GM19023 (cell line): ENCODE data around the gene NF1.
"Not testable (repeated sequence)": the region's sequence is repeated elsewhere in the genome, so short reads cannot be mapped to it uniquely, and the experiment has no call there.

Experiments
- ATAC-seq: cut with Tn5 transposase; IDR thresholded peaks from one replicate; pipeline ENCODE4 v1.9.1; 2021; ENCODE audit warnings: mild to moderate bottlenecking, moderate library complexity; ENCODE audit not compliant: unreplicated experiment

The NF1 gene

DNA sequence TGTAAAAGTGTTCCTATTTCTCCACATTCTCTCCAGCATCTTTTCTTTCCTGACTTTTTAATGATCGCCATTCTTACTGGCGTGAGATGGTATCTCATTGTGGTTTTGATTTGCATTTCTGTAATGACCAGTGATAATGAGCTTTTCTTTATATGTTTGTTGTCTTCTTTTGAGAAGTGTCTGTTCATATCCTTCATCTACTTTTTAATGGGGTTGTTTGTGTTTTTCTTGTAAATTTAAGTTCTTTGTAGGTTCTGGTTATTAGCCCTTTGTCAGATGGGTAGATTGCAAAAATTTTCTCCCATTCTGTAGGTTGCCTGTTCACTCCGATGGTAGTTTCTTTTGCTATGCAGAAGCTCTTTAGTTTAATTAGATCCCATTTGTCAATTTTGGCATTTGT is 81.4 kb downstream of the NF1 start:
- not testable (repeated sequence) for ATAC-seq

DNA sequence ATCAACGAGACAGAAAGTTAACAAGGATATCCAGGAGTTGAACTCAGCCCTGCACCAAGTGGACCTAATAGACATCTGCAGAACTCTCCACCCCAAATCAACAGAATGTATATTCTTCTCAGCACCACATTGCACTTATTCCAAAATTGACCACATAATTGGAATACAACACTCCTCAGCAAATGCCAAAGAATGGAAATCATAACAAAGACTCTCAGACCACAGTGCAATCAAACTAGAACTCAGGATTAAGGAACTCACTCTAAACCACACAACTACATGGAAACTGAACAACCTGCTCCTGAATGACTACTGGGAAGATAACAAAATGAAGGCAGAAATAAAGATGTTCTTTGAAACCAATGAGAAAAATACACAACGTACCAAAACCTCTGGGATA is 84.2 kb downstream of the NF1 start:
- not testable (repeated sequence) for ATAC-seq

DNA sequence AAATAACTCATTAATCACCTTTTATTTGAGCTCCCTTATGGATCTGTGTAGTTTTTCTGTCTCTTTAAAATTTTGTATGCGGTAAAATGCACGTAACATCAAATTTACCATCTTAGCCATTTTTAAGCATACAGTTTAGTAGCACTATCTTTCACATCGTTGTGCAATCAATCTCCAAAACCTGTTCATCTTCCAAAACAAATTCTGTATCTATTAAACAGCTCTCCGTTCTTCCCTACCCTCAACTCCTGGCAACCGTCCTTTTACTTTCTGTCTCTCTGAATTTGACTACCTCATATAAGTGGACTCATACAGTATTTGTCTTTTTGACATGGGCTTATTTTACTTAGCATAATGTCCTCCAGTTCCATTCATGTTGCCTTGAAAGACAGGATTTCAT is 100.5 kb downstream of the NF1 start:
- ATAC-seq: no peak

DNA sequence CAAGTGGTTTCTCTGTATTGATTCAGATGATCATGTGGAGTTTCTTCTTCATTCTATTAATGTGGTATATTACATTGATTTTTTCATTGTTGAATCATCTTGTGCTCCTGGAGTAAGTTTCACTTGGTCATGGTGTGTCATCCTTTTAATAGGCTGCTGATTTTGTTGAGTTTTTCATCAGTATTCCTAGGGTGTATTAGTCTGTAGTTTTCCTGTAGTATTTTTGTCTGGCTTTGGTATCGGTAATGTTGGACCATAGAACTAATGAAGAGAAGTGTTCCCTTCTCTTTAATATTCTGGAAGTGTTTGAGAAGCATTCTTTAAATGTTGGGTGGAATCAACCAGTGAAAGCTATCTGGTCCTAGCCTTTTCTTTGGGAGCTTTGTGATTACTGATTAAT is 103.2 kb downstream of the NF1 start:
- ATAC-seq: no peak

DNA sequence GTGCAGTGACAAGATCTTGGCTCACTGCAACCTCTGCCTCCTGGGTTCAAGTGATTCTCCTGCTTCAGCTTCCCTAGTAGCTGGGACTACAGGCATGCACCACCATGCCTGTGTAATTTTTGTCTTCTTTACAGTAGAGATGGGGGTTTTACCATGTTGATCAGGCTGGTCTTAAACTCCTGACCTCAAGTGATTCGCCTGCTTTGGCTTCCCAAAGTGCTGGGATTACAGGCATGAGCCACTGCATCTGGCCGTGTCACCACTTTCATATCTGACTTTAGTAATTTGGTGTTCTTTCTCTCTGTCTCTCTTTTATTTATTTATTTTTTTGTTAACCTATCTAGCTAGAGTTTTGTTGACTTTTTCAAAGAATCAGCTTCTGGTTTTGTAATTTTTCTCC is 103.9 kb downstream of the NF1 start:
- not testable (repeated sequence) for ATAC-seq

DNA sequence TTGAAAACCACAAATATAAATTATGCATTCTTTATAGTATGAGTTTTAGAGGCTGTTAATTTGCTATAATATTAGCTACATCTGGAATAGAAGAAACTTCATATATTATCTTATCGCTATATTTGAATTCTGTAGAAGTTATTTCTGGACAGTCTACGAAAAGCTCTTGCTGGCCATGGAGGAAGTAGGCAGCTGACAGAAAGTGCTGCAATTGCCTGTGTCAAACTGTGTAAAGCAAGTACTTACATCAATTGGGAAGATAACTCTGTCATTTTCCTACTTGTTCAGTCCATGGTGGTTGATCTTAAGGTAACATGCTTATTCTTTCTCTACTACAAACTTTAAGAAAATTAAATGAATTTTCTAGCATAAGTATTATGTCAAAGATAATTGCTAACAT is 105.5 kb downstream of the NF1 start:
- ATAC-seq: no peak

DNA sequence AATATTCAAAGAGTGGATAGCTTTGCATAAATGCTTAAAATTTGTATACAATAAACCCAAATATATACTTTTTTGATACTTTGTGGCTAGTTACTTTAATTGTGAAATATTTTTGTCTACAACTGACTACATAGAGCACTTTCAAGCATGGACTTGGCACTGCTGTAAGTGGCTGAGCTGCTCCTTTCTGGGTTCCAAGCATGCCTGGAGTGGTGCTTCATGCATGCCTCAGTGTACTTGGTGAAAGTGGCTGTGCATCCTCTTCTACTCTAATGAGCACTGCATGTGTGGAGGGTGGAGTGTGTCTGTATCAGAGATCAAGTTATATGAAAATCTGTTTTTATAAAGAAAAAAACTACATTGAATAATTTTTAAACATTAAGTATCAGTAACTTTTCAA is 108.2 kb downstream of the NF1 start:
- no peak for ATAC-seq

DNA sequence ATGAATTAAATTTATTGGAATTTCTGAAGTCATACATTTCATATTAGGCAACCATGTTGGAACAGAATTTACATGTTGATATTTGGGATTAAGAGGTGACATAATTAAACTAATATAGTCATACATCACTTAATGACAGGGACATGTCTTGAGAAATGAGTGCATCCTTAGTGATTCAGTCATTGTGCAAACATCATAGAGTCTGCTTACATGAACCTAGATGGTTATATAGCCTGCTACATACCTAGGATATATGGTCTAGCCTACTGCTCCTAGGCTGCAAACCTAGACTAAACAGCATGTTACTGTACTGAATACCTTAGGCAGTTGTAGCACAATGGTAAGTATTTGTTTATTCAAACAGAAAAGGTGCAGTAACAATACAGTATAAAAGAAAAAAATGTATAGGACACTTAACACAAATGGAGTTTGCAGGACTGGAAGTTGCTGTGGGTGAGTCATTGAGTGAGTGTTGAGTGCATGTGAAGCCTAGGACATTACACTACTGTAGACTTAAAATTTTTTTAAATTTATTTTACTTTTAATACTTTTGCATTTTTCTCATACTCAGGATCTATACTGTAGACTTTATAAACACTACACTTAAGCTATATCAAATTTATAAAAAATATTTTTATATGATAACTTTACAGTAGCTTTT is 116.7 kb downstream of the NF1 start:
- no peak for ATAC-seq

DNA sequence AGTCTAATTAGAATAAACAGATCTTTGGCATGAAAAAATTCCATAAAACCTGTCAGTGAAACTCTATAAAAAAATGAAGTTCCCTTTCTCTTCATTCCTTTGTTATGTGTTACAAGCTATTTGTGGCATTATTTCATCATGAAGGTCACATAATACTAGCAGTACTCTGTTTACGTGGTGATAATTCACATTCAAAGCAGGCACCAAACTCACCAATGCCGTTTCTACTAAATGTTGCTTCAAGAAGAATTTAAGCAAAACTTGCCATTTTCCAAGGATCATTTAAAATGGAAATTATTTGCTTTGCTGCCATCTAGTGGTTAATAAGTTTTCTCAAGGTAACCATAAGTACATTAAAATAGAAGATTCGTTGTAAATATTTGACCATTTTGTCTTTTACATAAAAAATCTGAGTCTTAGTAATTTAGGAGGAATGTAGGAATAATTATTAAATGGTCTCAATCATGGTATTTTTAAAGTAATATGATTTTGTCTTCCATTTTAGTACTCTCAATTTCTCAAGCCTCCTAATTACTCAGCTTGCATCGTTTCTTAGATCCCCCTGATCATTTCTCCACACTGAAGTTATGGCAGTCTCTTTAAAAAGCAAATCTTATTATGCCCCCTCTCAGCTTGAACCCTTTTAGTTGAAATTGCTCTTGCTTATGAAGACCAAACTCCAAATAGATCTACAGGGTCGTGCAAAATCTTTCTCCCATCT is 121.4 kb downstream of the NF1 start:
- ATAC-seq: no peak

DNA sequence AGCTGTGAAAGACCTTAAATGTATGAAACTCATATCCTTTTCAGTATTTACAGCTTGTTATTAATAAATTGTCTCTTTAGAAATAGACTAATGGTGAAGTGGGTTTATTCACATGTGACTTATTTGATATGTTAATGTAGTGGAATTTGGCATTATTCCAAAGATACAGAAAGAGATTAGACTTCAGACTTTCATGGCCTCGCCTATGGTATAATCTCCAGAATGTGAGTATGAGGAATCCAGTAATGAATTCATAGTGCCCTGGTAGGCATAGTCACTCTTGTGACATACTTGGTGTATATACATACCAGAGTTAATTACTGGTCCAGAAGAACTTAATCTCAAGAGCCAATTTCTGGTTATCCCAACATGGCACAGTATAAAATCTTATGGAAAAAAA is 129.6 kb downstream of the NF1 start:
- ATAC-seq: no peak

DNA sequence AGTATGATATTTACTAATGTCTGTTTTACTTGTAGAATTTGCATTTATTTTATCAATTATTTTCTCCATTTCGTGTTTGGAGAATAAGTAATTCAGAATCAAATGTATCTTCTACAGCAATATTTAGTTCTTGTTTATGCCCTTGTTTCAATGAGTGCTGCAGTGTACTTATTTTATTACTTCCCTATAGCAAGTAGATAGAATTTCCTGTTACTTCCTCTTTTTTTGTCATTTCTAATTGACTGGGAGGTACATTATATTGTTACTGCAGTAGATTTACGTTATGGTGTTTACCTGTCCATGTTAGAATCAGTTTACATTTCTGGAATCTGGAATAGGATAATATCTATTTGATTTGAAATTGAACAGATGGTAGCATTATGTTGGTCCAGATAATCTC is 131.1 kb downstream of the NF1 start:
- ATAC-seq: no peak

DNA sequence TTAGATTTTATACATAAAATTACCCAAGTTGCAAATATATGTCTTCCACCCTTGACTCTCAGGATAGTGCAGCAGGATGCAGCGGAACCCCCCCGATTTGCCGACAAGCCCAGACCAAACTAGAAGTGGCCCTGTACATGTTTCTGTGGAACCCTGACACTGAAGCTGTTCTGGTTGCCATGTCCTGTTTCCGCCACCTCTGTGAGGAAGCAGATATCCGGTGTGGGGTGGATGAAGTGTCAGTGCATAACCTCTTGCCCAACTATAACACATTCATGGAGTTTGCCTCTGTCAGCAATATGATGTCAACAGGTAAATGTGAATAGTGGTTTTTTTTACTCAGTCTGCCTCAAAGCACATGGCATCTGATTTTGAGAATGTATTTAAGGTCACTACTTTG is 131.6 kb downstream of the NF1 start:
- ATAC-seq: no peak

DNA sequence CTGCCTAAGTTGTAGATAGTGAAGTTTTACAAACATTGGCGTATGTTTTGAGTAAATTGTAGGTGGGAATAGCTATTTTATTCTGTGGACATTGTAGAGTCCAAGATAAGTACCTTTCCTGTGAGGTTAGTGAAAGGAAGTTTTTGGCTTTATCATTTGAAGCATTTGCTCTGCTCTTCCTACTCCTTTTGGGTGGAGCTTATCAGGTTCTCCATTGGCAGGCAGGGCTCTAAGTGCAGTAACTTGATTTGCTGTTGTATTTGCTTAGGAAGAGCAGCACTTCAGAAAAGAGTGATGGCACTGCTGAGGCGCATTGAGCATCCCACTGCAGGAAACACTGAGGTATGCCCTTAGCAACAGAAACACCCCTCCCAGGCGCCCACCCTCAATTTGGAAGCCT is 132.2 kb downstream of the NF1 start:
- ATAC-seq: no peak

DNA sequence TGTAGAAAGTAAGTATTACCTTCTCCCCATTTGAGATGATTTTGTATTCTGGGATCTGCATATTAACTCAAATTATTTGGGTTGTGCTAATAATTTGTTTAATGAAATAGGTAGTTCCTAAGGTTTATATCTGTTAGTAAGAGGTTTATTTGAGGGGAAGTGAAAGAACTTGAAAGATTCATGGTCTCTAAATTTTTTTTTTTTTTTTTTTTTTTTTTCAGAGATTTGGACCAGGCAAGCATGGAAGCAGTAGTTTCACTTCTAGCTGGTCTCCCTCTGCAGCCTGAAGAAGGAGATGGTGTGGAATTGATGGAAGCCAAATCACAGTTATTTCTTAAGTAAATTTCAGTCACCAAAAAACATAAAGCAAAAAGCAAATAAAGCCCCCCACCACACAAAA is 137.1 kb downstream of the NF1 start:
- no peak for ATAC-seq

DNA sequence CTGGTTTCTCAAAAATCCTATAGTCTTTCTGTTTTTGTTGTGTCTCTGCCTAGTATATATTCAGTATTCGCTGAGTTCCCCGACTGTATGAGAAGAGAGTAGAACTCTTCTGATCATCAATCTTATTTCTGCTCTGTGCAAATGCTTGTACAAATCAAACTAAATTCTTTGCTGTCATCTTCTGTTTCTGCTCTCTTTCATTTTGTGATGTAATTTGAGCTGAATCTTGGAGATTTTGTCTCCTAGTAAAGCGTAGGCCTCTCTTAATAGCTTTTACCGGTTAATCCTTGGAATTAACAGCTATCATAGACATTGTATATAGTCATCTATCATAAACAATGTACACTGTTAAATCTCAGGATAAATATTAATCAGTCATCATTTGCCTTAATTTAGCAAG is 140.3 kb downstream of the NF1 start:
- ATAC-seq: no peak

DNA sequence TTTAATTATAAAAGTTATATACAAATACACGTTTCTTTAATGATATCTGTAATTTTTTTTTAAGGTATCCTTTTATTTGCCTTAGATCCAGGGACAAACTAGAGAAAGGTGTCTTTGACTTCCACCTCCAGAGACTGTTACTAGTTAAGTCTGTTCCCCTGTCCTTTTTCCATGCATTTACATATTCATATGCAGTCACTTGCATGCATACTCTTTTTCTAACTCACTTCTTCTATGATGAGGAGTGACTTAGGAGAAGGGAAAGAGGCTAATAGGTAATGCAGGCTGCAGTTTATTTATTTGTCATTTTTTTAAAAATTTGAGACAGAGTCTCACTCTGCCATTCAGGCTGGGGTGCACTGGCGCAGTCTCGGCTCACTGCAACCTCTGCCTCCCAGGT is 141.4 kb downstream of the NF1 start:
- no peak for ATAC-seq

DNA sequence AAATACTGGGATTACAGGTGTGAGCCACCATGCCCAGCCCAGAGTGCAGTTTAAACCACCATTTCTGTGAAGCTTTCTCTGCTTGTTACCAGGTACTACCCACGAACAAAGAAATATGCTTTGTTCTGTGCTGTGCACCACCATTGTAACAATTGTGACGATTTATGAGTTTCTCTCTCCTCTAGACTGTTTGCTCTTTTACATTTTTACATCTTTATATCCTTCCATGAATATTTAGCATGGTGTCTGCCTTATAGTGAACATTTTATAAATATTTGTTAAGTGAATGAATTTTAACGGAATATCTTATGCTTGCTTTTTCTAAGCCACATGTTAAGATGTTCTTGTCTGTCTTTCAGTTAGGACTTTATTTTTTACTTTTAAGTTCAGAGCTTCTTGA is 141.9 kb downstream of the NF1 start:
- ATAC-seq: no peak

DNA sequence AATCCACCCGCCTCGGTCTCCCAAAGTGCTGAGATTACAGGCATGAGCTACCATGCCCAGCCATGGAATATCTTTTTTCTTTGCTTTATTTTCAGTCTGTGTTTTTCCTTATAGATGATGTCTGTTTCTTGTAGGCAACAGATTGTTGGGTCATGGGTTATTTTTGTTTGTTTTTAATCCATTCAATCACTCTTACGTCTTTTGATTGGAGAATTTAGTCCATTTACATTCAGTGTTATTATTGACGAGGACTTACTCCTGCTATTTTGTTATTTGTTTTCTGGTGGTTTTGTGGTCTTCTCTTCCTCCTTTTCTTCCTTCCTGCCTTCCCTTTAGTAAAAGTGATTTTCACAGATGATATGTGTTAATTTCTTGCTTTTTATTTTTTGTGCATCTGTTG is 146.3 kb downstream of the NF1 start:
- ATAC-seq: no peak

DNA sequence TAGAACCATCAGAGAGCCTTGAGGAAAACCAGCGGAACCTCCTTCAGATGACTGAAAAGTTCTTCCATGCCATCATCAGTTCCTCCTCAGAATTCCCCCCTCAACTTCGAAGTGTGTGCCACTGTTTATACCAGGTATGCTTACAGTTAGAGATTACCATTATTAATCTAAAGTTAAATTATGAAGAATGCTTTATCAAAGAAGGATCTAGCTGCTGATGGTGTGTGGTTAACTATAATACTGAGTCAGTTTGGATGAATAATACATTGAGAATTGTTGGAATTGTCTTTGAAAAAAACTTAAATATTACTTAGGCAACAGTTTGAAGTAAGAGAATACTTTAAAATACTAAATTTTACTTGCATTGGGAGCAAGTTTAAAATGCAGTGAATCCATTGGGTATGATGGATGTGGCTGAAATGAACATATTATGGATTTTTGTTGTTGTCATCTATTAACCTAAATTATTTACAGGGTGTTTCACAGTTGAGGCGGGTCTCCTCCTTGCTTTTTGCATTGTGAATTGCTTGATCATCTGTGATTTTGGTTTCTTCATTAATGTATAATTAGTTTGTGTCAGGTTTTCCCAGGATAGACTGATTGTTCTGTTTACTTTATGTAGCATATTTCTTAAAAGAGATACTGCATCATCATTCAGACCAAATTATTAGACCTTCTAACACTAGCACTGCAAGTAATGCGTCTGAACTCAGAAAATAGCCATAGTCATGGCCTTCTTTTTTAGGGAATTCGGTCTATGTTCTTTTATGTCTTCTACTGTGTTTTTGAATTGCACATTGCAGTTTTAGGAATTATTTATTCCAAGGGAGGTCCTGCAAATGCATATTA is 154.4 kb downstream of the NF1 start:
- ATAC-seq: no peak

DNA sequence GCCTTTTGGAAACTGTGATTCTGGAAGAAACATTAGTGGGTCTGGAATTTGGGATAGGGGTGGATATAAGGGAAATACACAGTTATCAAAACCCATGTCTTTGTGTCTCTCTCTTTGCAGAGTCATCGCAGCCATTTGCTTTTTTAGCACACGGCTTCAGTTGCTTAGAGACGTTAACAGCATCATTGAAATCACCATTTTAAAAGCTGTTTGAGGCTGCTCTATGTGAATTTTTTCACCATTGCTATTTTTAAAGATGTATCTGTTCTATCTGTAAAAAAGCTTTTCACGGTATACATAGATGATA is 155.0 kb downstream of the NF1 start:
- no peak for ATAC-seq

DNA sequence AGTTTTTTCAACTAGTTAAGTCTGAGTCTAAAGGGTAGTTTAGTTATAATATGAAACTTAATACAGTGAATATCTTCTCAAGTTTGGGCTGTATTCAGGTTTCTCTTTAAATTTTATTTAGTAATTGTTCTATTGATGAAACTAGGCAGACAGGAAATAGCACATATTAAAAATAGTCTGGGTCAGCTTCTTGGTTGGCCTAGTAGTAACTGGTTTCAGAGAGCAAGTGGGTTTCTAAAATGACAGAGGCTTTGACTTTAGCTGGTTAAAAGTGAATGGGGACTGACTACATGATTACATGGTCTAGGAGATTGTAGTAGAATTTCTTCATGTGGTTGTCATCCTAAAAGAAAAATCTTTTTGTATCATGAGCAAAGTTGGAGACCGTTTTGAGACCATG is 155.5 kb downstream of the NF1 start:
- no peak for ATAC-seq
